Measurements from ENCODE around the gene CSRNP3.

- TF ChIP-seq POLR2A (IDR thresholded peaks at IDR 0.05; ENCODE audit: low read depth, low read length) (no peak), TAF1 (IDR thresholded peaks at IDR 0.05; ENCODE audit: borderline replicate concordance, low read depth, low read length) (no peak)
Measured at GRCh38 chr2:165623161-165623560, 153.7 kb downstream of the CSRNP3 start.
